Measurements from ENCODE around the gene DLL4.

DNA sequence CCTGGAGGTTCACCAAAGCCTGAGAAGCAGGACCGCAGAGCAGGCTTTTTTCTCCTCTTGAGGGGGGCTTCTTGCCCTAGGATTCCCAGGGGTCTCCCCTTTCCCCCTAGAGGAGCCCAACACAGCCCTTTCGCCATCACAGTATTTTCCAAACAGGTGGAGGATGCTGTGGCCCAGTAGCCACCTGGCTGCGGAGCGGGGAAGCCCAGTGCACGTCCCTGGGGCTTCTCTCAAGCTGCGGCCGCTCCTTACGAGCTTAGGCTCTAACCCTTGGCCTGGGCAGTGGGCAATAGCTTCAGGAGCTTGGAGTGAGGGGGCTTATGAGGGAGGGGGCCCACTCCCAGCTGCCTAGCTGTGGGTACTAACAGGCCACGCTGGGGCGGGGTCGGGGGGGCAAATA lies 11.6 kb upstream of the DLL4 start:
- TF ChIP-seq POLR2A (IDR thresholded peaks at IDR 0.05; ENCODE audit: borderline replicate concordance, extremely low read depth, insufficient read depth, insufficient read length) (no peak), POLR2AphosphoS5 (IDR thresholded peaks at IDR 0.05; ENCODE audit: low read depth, low read length) (no peak)
- TF ChIP-seq, protein P1, sequence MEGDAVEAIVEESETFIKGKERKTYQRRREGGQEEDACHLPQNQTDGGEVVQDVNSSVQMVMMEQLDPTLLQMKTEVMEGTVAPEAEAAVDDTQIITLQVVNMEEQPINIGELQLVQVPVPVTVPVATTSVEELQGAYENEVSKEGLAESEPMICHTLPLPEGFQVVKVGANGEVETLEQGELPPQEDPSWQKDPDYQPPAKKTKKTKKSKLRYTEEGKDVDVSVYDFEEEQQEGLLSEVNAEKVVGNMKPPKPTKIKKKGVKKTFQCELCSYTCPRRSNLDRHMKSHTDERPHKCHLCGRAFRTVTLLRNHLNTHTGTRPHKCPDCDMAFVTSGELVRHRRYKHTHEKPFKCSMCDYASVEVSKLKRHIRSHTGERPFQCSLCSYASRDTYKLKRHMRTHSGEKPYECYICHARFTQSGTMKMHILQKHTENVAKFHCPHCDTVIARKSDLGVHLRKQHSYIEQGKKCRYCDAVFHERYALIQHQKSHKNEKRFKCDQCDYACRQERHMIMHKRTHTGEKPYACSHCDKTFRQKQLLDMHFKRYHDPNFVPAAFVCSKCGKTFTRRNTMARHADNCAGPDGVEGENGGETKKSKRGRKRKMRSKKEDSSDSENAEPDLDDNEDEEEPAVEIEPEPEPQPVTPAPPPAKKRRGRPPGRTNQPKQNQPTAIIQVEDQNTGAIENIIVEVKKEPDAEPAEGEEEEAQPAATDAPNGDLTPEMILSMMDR (IDR thresholded peaks at IDR 0.05 in 2 of 3, conservative IDR thresholded peaks at IDR 0.05 in 1 of 3; ENCODE audit: borderline replicate concordance in 1 of 3, insufficient read depth in 1 of 3, low read depth in 2 of 3, low read length in 2 of 3), result no peak

Measured in HCT116 (cell line).